DMS 273 treated with DMSO at 0.1 percent for 48 hours (cell line): ENCODE data around the gene SRR.

Experiments used
- DNase-seq: peaks from one replicate; lab custom pipeline; 2025; lab: John Stamatoyannopoulos, UW

SRR gene

GRCh38 chr17:2346475-2346874 is 42.7 kb downstream of the SRR start:
- no peak for DNase-seq

- DNase-seq, result peak; percentile 83
Measured at GRCh38 chr17:2347805-2348685, 44.3 kb downstream of the SRR start.

GRCh38 chr17:2351269-2351668 is 47.5 kb downstream of the SRR start:
- no peak for DNase-seq

GRCh38 chr17:2354311-2354710 is 50.6 kb downstream of the SRR start:
- DNase-seq, result no peak

GRCh38 chr17:2357237-2357636 is 53.5 kb downstream of the SRR start:
- no peak for DNase-seq

GRCh38 chr17:2357931-2358434 is 54.2 kb downstream of the SRR start:
- no peak for DNase-seq

GRCh38 chr17:2361010-2361760 is 57.4 kb downstream of the SRR start:
- no peak for DNase-seq

GRCh38 chr17:2362016-2362415 is 58.3 kb downstream of the SRR start:
- no peak for DNase-seq

- DNase-seq, result no peak
Measured at GRCh38 chr17:2362416-2362815, 58.7 kb downstream of the SRR start.

GRCh38 chr17:2362881-2363280 is 59.1 kb downstream of the SRR start:
- DNase-seq, result no peak

GRCh38 chr17:2363318-2363717 is 59.6 kb downstream of the SRR start:
- DNase-seq, result no peak

- DNase-seq, result no peak
Measured at GRCh38 chr17:2363851-2364762, 60.4 kb downstream of the SRR start.

GRCh38 chr17:2364763-2365116 is 61.0 kb downstream of the SRR start:
- DNase-seq, result no peak

GRCh38 chr17:2365132-2365531 is 61.4 kb downstream of the SRR start:
- DNase-seq, result no peak

GRCh38 chr17:2366747-2367494 is 63.2 kb downstream of the SRR start:
- no peak for DNase-seq

GRCh38 chr17:2368359-2368758 is 64.6 kb downstream of the SRR start:
- DNase-seq, result peak; percentile 64

- DNase-seq, result peak; percentile 28
Measured at GRCh38 chr17:2369039-2369438, 65.3 kb downstream of the SRR start.

GRCh38 chr17:2369551-2370210 is 65.9 kb downstream of the SRR start:
- no peak for DNase-seq

GRCh38 chr17:2370211-2370589 is 66.5 kb downstream of the SRR start:
- no peak for DNase-seq

GRCh38 chr17:2371183-2372130 is 67.7 kb downstream of the SRR start:
- DNase-seq, result no peak
